GM10266 (cell line): ENCODE measurements around the gene NEFH.

Experiments
- DNase-seq: peaks from one replicate; pipeline ENCODE4 v3.0.0; 2012; ENCODE audit errors: extremely low spot score
- CTCF ChIP-seq: IDR thresholded peaks from 2 replicates; pipeline ENCODE4 v1.5.1; 2012; ENCODE audit warnings: mild to moderate bottlenecking, low read depth; ENCODE audit not compliant: control insufficient read depth, insufficient read depth; ENCODE audit errors: missing control alignments

NEFH gene

GRCh38 chr22:29477723-29478318, 2.2 kb upstream of the NEFH start:
- DNase-seq: no peak
- no peak for TF ChIP-seq CTCF

- DNase-seq: no peak
- TF ChIP-seq CTCF: no peak
Measured at GRCh38 chr22:29478326-29479276, 1.4 kb upstream of the NEFH start.

GRCh38 chr22:29480262-29480511, 169 bp downstream of the NEFH start:
- no peak for TF ChIP-seq CTCF

GRCh38 chr22:29480512-29481264, 670 bp downstream of the NEFH start:
- TF ChIP-seq CTCF: peak; percentile 19

More at GRCh38 chr22:29480262-29480511, 169 bp downstream of the NEFH start:
- DNase-seq: no peak

GRCh38 chr22:29481265-29482000, 1.4 kb downstream of the NEFH start:
- TF ChIP-seq CTCF: no peak
- DNase-seq: no peak

More at GRCh38 chr22:29480512-29481264, 670 bp downstream of the NEFH start:
- DNase-seq: peak; percentile 91

- DNase-seq: no peak
- no peak for TF ChIP-seq CTCF
Measured at GRCh38 chr22:29482253-29482652, 2.2 kb downstream of the NEFH start.
